ENCODE measurements around the gene DMAP1. TPM values are rescaled to one million over a fixed set of nuclear protein-coding genes. Genes with fewer than 3 reads are reported as not detected.
A peak's percentile ranks its signal among the peaks of the same experiment; 100 is the strongest.

DMAP1 gene
- total RNA-seq: 19.4 and 19.9 TPM in 2 replicates

DNA sequence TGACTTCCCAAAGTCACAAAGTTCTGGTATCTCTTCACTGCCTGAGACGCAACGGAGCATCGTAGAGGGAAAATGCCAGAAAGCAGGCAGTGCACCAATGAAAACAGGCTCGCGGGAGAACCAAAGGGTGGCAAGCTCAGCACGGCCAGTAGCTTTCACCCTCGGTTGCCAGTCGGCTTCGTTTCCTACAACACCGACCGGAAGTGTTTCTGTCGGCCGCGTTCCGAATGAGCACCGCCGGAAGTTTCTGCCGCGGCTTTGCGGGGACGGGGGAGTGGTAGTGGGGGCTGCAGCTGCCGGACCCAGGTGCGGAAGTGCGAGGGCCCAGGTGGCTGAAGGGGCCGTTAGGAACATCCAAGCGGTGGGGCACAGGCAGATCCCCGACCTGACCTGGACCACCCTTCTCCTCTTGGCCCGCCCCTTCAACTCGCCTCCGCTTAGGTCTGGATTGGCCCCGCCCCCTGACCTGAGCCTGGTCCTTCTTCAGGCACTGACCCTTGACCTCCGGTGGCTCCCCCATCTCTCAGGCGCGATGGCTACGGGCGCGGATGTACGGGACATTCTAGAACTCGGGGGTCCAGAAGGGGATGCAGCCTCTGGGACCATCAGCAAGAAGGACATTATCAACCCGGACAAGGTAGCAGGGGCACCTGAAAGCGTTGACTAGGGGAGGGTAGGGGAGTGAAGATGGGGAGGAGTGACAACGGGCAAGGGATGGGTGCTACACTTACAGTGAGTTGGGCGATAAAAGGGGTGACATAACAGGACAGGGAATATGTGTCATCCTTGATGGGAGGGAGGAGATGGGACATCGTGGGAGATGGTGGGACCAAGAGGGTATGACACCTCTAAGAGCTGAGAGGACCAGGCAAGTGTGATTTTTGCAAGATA is at the start of gene DMAP1:
TSS of gene DMAP1 (plus strand) at position 250 of the 891 bp plus-strand sequence. CDS start at position 533, 283 bp downstream.
- no peaks in the 10 kb centered on the region for H3K9me3 ChIP-seq (ENCODE audit: low read depth, low read length)
- peak within 1 kb of the TSS; percentile 90 for H3K4me2 ChIP-seq (ENCODE audit: insufficient read depth, low read length)
- TF ChIP-seq CTCF (IDR thresholded peaks at IDR 0.05; ENCODE audit: extremely low read depth, low read depth, low read length): no peak
- peak within 1 kb of the TSS; percentile 98 for H3K4me3 ChIP-seq (ENCODE audit: insufficient read depth, low read length)
- H3K27me3 ChIP-seq (ENCODE audit: insufficient read depth, low read length): no peaks in the 10 kb centered on the region
- peak within 1 kb of the TSS; percentile 78 for H3K27ac ChIP-seq (ENCODE audit: low read depth, low read length)
- peaks cover 22% of the 10 kb centered on the region for H3K4me1 ChIP-seq (ENCODE audit: insufficient read depth, low read length)
- peaks cover 14% of the 10 kb centered on the region for H3K79me2 ChIP-seq (ENCODE audit: insufficient read depth, low read length)
- peaks cover 12% of the 10 kb centered on the region for H4K20me1 ChIP-seq (ENCODE audit: insufficient read depth, low read length)
- peak; percentile 86 for DNase-seq (ENCODE audit: insufficient read length, low spot score, missing footprints)
- peaks cover 36% of the 10 kb centered on the region for H3K36me3 ChIP-seq (ENCODE audit: insufficient read depth, low read length)
- peak within 1 kb of the TSS; percentile 85 for H2AFZ ChIP-seq (ENCODE audit: low read length)

DNA sequence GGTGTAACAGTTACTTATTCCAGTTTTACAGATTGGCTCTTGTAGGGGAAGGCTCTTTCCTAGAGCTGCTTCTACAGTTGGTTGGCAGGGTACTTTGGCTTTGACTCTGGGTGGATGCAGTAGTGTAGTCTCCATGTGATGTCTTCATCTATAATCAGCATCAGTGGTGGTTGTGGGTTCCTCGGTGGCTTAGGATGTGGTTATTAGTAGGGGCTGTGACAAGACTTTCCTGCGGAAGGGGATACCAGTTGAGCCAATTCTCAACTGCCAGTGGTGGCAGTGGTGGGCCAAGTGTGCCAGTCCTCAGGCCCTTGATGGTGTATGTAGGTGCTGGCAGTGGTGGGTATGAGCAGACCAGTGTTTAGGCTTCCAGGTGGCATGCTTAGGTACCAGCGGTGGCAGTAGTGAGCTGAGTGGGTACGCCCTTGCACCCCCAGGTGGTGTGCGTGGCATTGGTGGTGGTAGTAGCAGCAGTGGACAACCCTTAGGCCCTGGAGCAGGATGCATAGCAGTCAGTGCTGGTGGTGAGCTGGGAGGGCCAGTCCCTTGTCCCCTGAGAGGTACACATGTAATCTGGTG is 44.7 kb upstream of the DMAP1 start:
- DNase-seq (ENCODE audit: insufficient read length, low spot score, missing footprints): no peak
- Histone ChIP-seq H3K4me3 (ENCODE audit: insufficient read depth, low read length) (no peak overlapping the region), H3K4me1 (ENCODE audit: insufficient read depth, low read length) (peaks cover 2% of the 10 kb centered on the region), H4K20me1 (ENCODE audit: insufficient read depth, low read length) (no peaks in the 10 kb centered on the region), H3K27ac (ENCODE audit: low read depth, low read length) (no peak overlapping the region), H3K36me3 (ENCODE audit: insufficient read depth, low read length) (no peaks in the 10 kb centered on the region), H2AFZ (ENCODE audit: low read length) (no peak overlapping the region), H3K4me2 (ENCODE audit: insufficient read depth, low read length) (no peak overlapping the region), H3K27me3 (ENCODE audit: insufficient read depth, low read length) (no peaks in the 10 kb centered on the region), H3K9me3 (ENCODE audit: low read depth, low read length) (no peaks in the 10 kb centered on the region), H3K79me2 (ENCODE audit: insufficient read depth, low read length) (no peaks in the 10 kb centered on the region)
- TF ChIP-seq CTCF (IDR thresholded peaks at IDR 0.05; ENCODE audit: extremely low read depth, low read depth, low read length): no peak

- Histone ChIP-seq H3K36me3 (ENCODE audit: insufficient read depth, low read length) (no peaks in the 10 kb centered on the region), H3K79me2 (ENCODE audit: insufficient read depth, low read length) (no peaks in the 10 kb centered on the region), H3K27ac (ENCODE audit: low read depth, low read length) (no peak overlapping the region), H4K20me1 (ENCODE audit: insufficient read depth, low read length) (no peaks in the 10 kb centered on the region), H3K4me2 (ENCODE audit: insufficient read depth, low read length) (no peak overlapping the region), H3K4me3 (ENCODE audit: insufficient read depth, low read length) (no peak overlapping the region), H3K9me3 (ENCODE audit: low read depth, low read length) (no peaks in the 10 kb centered on the region), H3K4me1 (ENCODE audit: insufficient read depth, low read length) (peaks cover 2% of the 10 kb centered on the region), H2AFZ (ENCODE audit: low read length) (no peak overlapping the region), H3K27me3 (ENCODE audit: insufficient read depth, low read length) (no peaks in the 10 kb centered on the region)
- peak; percentile 61 for DNase-seq (ENCODE audit: insufficient read length, low spot score, missing footprints)
- TF ChIP-seq CTCF (IDR thresholded peaks at IDR 0.05; ENCODE audit: extremely low read depth, low read depth, low read length): no peak
Measured at GRCh38 chr1:44170281-44170823, 42.9 kb upstream of the DMAP1 start.

GRCh38 chr1:44174630-44175029 is 38.6 kb upstream of the DMAP1 start:
- Histone ChIP-seq H3K9me3 (ENCODE audit: low read depth, low read length) (no peaks in the 10 kb centered on the region), H2AFZ (ENCODE audit: low read length) (no peak overlapping the region), H3K27ac (ENCODE audit: low read depth, low read length) (no peak overlapping the region)

More at GRCh38 chr1:44174630-44175029, 38.6 kb upstream of the DMAP1 start:
- no peak for DNase-seq (ENCODE audit: insufficient read length, low spot score, missing footprints)
- no peak overlapping the region for H3K4me2 ChIP-seq (ENCODE audit: insufficient read depth, low read length)
- no peaks in the 10 kb centered on the region for H4K20me1 ChIP-seq (ENCODE audit: insufficient read depth, low read length)
- H3K4me3 ChIP-seq (ENCODE audit: insufficient read depth, low read length): no peak overlapping the region
- H3K27me3 ChIP-seq (ENCODE audit: insufficient read depth, low read length): no peaks in the 10 kb centered on the region
- no peaks in the 10 kb centered on the region for H3K36me3 ChIP-seq (ENCODE audit: insufficient read depth, low read length)
- H3K4me1 ChIP-seq (ENCODE audit: insufficient read depth, low read length): peaks cover 2% of the 10 kb centered on the region
- no peaks in the 10 kb centered on the region for H3K79me2 ChIP-seq (ENCODE audit: insufficient read depth, low read length)
- no peak for TF ChIP-seq CTCF (IDR thresholded peaks at IDR 0.05; ENCODE audit: extremely low read depth, low read depth, low read length)
